Rectal smooth muscle tissue (tissue), 1 donor: ENCODE data around the gene AQP9.
"Not testable (repeated sequence)": the region's sequence is repeated elsewhere in the genome, so short reads cannot be mapped to it uniquely, and the experiment has no call there.

ENCODE experiments used
- H3K27ac ChIP-seq: one replicate; pipeline ENCODE4 v1.7.0; 2013; ENCODE audit warnings: low read depth, low read length, inconsistent platforms
- H3K27me3 ChIP-seq: one replicate; pipeline ENCODE4 v1.7.0; 2013; ENCODE audit warnings: low read length; ENCODE audit not compliant: control insufficient read depth, insufficient read depth
- H3K36me3 ChIP-seq: one replicate; pipeline ENCODE4 v1.7.0; 2013; ENCODE audit warnings: low read length; ENCODE audit not compliant: control insufficient read depth, insufficient read depth
- H3K4me1 ChIP-seq: one replicate; pipeline ENCODE4 v1.7.0; 2013; ENCODE audit warnings: low read length; ENCODE audit not compliant: control insufficient read depth, insufficient read depth
- H3K4me3 ChIP-seq: one replicate; pipeline ENCODE4 v1.7.0; 2013; ENCODE audit warnings: low read length
- H3K9ac ChIP-seq: one replicate; pipeline ENCODE4 v1.7.0; 2013; ENCODE audit warnings: low read length

AQP9 gene, protein sequence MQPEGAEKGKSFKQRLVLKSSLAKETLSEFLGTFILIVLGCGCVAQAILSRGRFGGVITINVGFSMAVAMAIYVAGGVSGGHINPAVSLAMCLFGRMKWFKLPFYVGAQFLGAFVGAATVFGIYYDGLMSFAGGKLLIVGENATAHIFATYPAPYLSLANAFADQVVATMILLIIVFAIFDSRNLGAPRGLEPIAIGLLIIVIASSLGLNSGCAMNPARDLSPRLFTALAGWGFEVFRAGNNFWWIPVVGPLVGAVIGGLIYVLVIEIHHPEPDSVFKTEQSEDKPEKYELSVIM

DNA sequence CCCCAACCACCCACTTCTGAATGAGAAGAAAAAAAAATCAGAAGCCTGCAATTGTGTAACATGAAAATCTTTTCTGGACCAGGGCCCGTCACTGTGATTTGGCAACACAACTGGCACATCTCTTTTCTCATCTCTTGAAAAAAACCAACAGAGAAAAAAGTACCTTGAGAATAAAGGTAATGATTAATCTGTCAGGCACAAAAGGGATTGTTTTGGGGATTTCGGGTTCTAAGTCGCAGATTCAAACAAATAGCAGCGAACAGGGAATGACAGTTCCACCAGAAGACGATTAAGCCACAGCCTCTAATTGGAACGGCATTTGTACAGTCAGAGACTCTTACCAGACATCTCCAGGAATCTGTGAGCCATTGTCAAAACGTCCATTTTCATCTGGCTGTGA lies at the start of gene AQP9:
Gene AQP9, plus strand, starts transcription at position 276 of the 400 bp plus-strand sequence. CDS start 185 bp downstream, outside the sequence.
- no peak within 1 kb of the TSS for H3K9ac ChIP-seq
- no peaks in the 10 kb centered on the region for H3K27me3 ChIP-seq
- H3K36me3 ChIP-seq, result no peaks in the 10 kb centered on the region
- H3K4me3 ChIP-seq, result no peak within 1 kb of the TSS
- H3K27ac ChIP-seq, result no peak within 1 kb of the TSS
- no peaks in the 10 kb centered on the region for H3K4me1 ChIP-seq

DNA sequence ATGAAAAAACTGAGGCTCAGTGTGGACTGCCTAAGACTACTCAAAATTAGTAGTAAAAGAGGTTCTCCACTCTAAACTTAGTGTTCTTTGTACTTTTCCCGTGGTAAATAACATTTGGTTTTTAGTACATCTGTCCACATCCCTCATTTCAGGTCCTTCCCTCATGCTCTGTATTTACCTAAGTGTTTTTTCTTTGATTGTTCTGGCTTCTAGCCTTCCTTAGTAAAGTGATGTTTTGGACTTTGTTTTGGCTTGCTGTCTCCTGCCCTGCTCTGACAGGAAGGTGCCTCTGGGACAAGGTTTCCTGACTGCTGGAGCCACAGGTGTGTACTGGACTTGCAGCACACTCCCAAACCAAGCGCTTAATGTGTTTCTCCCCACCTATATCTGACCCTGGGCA lies 42.8 kb upstream of the AQP9 start:
- H3K4me3 ChIP-seq, result no peak overlapping the region
- no peak overlapping the region for H3K27ac ChIP-seq
- no peaks in the 10 kb centered on the region for H3K27me3 ChIP-seq
- H3K9ac ChIP-seq, result no peak overlapping the region
- no peaks in the 10 kb centered on the region for H3K4me1 ChIP-seq
- H3K36me3 ChIP-seq, result no peaks in the 10 kb centered on the region

DNA sequence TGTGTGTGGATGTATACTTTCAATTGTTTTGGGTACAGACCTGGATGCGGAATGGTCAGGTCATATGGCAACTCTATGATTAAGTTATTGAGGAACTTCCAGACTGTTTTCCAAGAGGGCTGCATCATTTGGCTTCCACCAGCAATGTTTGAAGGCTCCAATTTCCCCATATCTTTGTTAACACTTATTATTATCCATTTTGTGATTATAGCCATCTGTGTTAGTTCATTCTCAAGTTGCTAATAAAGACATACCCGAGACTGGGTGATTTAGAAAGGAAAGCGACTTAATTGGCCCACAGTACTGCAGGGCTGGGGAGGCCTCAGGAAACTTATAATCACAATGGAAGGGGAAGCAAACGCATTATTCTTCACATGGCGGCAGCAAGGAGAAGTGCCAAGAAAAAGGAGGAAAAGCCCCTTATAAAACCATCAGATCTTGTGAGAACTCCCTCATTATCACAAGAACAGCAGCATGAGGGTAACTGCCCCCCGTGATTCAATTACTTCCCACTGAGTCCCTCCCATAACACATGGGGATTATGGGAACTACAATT lies 41.6 kb upstream of the AQP9 start:
- Histone ChIP-seq H3K4me3 (no peak overlapping the region), H3K4me1 (no peaks in the 10 kb centered on the region), H3K27ac (no peak overlapping the region), H3K36me3 (no peaks in the 10 kb centered on the region), H3K9ac (no peak overlapping the region), H3K27me3 (no peaks in the 10 kb centered on the region)

DNA sequence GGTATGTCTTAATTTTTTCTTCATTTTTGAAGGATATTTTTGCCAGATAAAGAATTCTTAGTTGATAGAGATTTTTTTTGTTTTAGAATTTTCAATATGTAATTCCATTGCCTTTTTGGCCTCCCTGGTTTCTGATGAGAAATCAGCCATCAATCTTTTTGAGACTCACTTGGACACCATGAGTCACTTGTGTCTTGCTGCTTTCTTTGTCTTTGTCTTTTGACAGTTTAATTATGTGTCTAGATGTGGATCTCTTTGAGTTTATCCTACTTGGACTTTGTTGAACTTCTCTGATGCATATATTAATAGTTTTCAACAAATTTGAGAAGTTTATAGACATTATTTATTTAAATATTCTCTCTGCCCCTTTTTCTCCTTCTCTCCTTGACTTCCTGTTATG lies 34.7 kb upstream of the AQP9 start:
- Histone ChIP-seq H3K4me1 (no peaks in the 10 kb centered on the region), H3K4me3 (no peak overlapping the region), H3K9ac (no peak overlapping the region), H3K27me3 (no peaks in the 10 kb centered on the region), H3K27ac (no peak overlapping the region), H3K36me3 (no peaks in the 10 kb centered on the region)

DNA sequence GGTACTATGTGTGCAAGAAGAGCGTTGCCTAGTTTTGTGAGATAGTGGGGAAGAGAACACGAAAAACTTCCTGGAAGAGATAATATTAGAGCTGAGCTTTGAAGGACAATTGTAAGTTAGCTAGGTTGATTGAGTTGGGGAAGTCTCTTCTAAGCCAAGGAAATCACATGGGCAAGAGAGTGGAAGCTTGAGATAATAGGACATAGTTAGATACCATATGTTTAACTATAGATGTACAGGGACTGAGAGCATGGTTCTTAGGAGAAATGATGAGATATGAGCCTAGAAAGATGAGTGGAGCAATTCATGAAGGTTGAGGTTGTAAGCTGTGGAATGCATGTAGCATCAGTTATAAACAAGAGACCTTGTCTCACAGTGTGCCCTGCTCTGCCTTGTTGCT lies 30.1 kb upstream of the AQP9 start:
- no peaks in the 10 kb centered on the region for H3K36me3 ChIP-seq
- no peaks in the 10 kb centered on the region for H3K4me1 ChIP-seq
- no peak overlapping the region for H3K9ac ChIP-seq
- no peak overlapping the region for H3K4me3 ChIP-seq
- no peaks in the 10 kb centered on the region for H3K27me3 ChIP-seq
- H3K27ac ChIP-seq, result no peak overlapping the region

DNA sequence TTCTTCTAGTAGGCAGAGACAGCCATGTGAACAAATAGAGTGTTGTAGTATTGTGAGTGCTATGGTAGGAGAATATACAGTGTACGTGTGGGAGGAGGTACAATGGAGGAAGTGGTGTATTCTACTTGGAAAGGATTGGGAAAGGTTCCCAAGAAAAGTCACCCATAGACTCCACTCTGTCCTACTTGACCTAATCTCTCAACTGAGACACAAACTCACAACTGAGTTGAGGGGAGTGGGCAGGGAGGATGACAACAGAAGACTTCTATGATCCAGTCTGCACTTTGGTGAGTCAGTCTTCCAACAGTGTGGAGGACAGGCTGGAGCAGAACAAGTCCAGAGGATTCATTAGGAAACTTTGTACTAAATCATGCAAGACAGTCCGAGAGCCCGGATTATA lies 28.8 kb upstream of the AQP9 start:
- no peak overlapping the region for H3K27ac ChIP-seq
- H3K4me1 ChIP-seq, result no peaks in the 10 kb centered on the region
- H3K4me3 ChIP-seq, result no peak overlapping the region

DNA sequence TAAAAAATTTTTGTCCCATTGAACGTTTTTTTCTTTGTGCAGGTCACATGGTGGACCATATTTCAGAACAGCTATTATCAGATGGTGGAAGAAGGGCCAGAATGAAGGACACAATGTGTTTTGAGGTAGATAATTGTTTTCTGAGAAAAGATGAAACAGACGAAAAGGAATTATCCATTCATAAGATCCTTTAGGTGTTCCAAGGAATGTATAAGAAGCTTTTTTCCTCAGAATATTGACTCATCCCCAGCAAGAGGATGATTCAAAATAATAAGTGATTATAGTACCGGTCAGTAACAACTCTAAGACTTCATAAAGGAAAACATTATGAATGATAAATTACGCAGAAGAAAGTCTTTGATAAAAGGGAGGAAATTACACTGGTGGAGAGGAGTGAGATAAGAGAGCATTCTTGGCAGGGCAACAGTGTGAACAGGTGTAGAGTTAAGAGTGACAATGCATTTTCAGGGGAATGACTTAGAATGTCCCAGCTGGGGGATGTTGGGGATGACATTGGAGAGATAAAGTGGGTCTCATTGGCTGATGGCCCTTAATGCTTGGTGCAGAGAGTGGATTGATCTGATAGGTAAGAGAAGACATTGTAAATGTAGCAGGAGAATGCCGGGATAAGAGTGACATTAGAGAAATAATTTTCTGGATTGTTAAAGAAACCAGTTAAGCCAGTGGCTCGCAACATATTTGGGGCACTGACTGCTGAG lies 27.0 kb upstream of the AQP9 start:
- Histone ChIP-seq H3K36me3 (no peaks in the 10 kb centered on the region), H3K27ac (no peak overlapping the region), H3K9ac (no peak overlapping the region), H3K4me3 (no peak overlapping the region), H3K27me3 (no peaks in the 10 kb centered on the region), H3K4me1 (no peaks in the 10 kb centered on the region)

More for the DNA sequence above, 28.8 kb upstream of the AQP9 start:
- Histone ChIP-seq H3K9ac (no peak overlapping the region), H3K27me3 (no peaks in the 10 kb centered on the region), H3K36me3 (no peaks in the 10 kb centered on the region)

DNA sequence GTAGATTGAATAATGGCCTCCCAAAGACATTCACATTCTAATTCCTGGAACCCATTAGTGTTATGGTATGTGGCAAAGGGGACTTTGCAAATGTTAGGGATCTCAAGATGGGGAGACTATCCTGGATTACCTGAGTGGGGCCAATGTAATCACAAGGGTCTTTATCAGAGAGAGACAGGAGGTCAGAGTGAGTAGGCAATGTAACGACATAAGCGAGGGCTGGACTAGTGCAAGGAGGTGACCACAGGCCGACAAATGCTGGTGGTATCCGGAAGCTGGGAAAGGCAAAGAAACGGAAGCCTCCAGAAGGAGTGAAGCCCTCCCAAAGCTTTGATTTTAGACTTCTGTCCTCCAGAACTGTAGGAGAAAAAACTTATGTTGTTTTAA lies 26.5 kb upstream of the AQP9 start:
- H3K36me3 ChIP-seq, result no peaks in the 10 kb centered on the region
- H3K4me3 ChIP-seq, result no peak overlapping the region
- H3K27me3 ChIP-seq, result no peaks in the 10 kb centered on the region
- H3K4me1 ChIP-seq, result no peaks in the 10 kb centered on the region
- no peak overlapping the region for H3K27ac ChIP-seq
- no peak overlapping the region for H3K9ac ChIP-seq

DNA sequence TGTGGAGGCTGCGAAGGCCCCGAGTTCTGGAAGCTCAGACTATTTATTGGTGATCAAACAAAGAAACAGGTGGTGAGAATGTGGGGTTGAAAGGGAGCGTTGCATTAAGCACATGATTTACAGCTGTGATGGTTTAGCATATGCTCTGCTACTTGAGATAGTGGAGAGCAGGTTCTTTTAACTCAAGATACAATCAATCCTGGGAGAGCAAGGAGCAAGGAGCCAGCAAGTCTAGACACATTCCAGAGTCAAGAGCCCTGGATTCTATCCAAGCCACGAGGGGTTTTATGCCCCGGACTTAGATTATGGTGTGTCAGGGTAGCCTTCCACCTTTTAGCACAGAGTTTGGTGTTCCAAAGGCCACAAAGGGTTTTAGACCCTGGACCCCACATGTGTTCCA lies 24.8 kb upstream of the AQP9 start:
- H3K36me3 ChIP-seq, H3K27me3 ChIP-seq, H3K4me1 ChIP-seq, H3K9ac ChIP-seq, H3K27ac ChIP-seq, H3K4me3 ChIP-seq: not testable (repeated sequence)

DNA sequence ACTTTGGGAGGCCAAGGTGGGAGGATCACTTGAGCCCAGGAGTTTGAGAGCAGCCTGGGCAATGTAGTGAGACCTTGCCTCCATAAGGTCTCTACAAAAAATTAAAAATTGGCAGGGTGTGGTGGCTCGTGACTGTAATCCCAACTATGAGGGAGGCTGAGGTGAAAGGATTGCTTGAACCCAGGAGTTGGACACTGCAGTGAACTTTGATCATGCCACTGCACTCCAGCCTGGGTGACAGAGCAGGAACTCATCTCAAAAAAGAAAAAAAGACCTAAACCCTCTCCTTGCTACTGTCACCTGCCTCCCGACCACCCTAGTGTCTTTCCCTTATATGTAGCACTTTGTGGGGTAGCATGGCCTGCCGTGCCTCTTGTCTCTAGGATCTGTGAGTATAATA lies 23.8 kb upstream of the AQP9 start:
- no peak overlapping the region for H3K9ac ChIP-seq
- H3K4me3 ChIP-seq, result no peak overlapping the region
- no peaks in the 10 kb centered on the region for H3K36me3 ChIP-seq
- H3K27ac ChIP-seq, result no peak overlapping the region
- no peaks in the 10 kb centered on the region for H3K4me1 ChIP-seq
- H3K27me3 ChIP-seq, result no peaks in the 10 kb centered on the region

DNA sequence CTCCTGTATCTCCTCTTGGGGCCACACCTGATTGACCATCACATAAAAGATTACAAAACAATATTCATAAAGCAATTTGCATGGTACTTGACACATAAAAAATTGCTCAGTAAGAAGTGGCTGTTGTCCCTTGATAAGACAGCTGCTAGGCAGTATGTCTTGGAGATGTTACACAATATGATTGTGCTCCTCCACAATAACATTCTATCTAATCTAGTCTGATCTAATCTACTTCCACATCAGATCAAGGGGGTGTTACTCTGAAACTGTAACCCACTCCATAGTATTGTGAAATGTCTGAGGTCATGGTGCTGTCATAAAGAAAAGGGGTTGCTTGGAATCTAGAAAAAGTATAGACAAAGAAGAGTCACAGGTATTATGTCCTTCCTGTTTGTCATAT lies 23.4 kb upstream of the AQP9 start:
- H3K4me1 ChIP-seq, result no peaks in the 10 kb centered on the region
- no peak overlapping the region for H3K27ac ChIP-seq
- H3K9ac ChIP-seq, result no peak overlapping the region
- H3K4me3 ChIP-seq, result no peak overlapping the region
- no peaks in the 10 kb centered on the region for H3K27me3 ChIP-seq
- no peaks in the 10 kb centered on the region for H3K36me3 ChIP-seq

DNA sequence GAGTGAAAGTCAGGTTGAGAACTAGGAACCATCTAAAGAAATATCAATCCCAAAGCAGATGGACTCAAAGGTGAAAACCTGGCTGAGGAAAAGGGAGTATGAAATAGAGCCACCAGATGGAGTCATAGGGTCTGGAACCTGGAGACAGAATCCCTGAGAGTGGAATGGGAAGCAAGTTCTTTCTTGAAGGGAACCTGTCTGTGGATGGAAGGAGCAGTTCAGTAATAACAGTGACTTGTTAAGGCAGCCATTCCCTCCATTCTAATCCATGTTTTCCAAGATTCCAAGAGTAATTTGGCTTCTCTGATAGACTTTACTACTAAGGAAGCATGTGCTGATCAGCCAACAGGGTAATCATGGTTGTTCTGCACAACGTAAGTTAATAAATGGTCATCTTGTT lies 22.5 kb upstream of the AQP9 start:
- Histone ChIP-seq H3K36me3 (no peaks in the 10 kb centered on the region), H3K9ac (no peak overlapping the region), H3K27me3 (no peaks in the 10 kb centered on the region), H3K4me3 (no peak overlapping the region), H3K27ac (no peak overlapping the region), H3K4me1 (no peaks in the 10 kb centered on the region)

DNA sequence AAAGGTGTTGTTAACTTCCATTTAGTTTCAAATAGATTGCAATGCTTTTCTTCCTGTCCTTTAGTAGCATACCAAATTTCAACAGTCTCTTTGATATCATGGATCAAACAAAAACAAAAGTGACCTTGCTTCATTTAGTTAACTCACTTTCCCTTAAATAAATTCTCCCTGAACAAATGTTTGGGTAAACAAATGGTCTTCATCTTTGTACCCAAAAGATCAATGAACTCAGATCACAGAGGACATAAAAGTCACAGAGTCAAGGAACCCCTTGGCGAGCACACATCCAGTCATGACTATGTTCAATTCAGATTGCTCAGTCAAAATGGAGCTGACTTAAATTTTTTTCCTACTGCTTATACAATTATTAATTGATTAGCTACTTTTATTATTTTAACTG lies 20.6 kb upstream of the AQP9 start:
- Histone ChIP-seq H3K36me3 (no peaks in the 10 kb centered on the region), H3K4me3 (no peak overlapping the region), H3K9ac (no peak overlapping the region), H3K27me3 (no peaks in the 10 kb centered on the region), H3K4me1 (no peaks in the 10 kb centered on the region), H3K27ac (no peak overlapping the region)
